ENCODE results near the gene SERINC2. TPM values are rescaled to one million over a fixed set of nuclear protein-coding genes. Genes with fewer than 3 reads are reported as not detected.

SERINC2 gene
- total and polyA plus RNA-seq, 9 of the 15 experiments (the other 6 are each of a cell fraction or from before 2014, with no cell fraction given) = 0.07 to 1.2 (median 0.70) TPM; not detected in 2

DNA sequence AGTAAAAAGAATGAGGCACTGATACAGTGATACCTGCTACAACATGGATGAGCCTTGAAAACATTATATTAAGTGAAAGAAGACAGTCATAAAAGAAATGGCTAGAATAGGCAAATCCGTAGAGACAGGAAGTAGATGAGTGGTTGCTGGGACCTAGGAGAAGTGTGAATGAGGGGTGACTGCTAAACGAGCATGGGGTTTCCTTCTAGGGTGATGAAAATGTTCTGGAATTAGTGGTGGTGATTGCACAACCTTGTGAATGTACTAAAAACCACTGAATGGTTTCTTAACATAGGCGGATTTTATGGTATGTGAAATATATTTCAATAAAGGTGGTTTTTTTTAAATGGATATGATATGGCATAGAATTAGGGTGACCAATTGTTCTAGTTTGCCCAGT is 12.6 kb upstream of the SERINC2 start:
- Histone ChIP-seq H3K4me2 (ENCODE audit: insufficient read depth, low read length) (no peak overlapping the region), H3K9me1 (ENCODE audit: control insufficient read depth, insufficient read depth, low read length) (no peaks in the 10 kb centered on the region), H3K79me2 (ENCODE audit: control insufficient read depth, insufficient read depth, low read length) (no peaks in the 10 kb centered on the region), H3K36me3 (ENCODE audit: control insufficient read depth, insufficient read depth, low read length) (no peaks in the 10 kb centered on the region), H4K20me1 (replicated peaks; ENCODE audit: control insufficient read depth, insufficient read depth, low read length) (0 out of 2 replicates have a peak, but pooled peaks cover 6% of the 10 kb centered on the region), H3K4me1 (replicated peaks in 1 of 2; ENCODE audit: control insufficient read depth in 2 of 2, insufficient read depth in 2 of 2, low read length in 2 of 2) (0 out of 5 replicates have a peak, but pooled peaks cover 0 to under 1% of the 10 kb centered on the region in 2 experiments), H3K4me3 (no peak overlapping the region), H2AFZ (ENCODE audit: low read depth, low read length) (no peak overlapping the region), H3K9ac (ENCODE audit: insufficient read depth in 1 of 2, low read depth in 2 of 2, low read length in 2 of 2) (no peak overlapping the region), H3K27ac (ENCODE audit: extremely low read depth, low read depth, low read length) (no peak overlapping the region), H3K27me3 (ENCODE audit: control insufficient read depth in 2 of 2, insufficient read depth in 2 of 2, low read length in 2 of 2) (peaks cover 0 to 5% of the 10 kb centered on the region in 2 experiments; a peak in 3 of 5 replicates), H3K9me3 (replicated peaks; ENCODE audit: control insufficient read depth, insufficient read depth, low read depth, low read length) (no peaks in the 10 kb centered on the region; the same call in 1 of the 2 replicates)
- TF ChIP-seq ZNF140 (CRISPR knock-in tag; IDR thresholded peaks at IDR 0.05) (no peak), CEBPB (tag; IDR thresholded peaks at IDR 0.05) (peak; percentile 80), FOXA1 (IDR thresholded peaks at IDR 0.05; ENCODE audit: borderline replicate concordance) (no peak), ZBTB34 (CRISPR knock-in tag; IDR thresholded peaks at IDR 0.05) (no peak), CEBPG (CRISPR knock-in tag; IDR thresholded peaks at IDR 0.05) (no peak), CEBPG (tag; conservative IDR thresholded peaks at IDR 0.05 in 1 of 2, IDR thresholded peaks at IDR 0.05 in 1 of 2) (peak; percentile 57 to 79; a peak in 3 of 4 replicates)
- ATAC-seq = no peak
- intact Hi-C loops (cut with micrococcal nuclease) = no loop called here
- no peak for FAIRE-seq
- DNase-seq (ENCODE audit: extremely low read depth in 1 of 4, low spot score in 3 of 4) = no peak
- no TSS peak for BruUV-seq (replicated peaks)
- in situ Hi-C loops (cut with MboI) = no loop called here
- CTCF ChIA-PET (ENCODE audit: low intra/inter-chr PET ratio) = no interaction called here
- POLR2A ChIA-PET = no interaction called here
- WGBS (ENCODE audit: insufficient coverage, low coverage, missing lambda C conversion rate) = 9% methylated on average over 3 of the region's 3 CpGs

All from K562 (cell line).